Naive B cell (primary cell): ENCODE data around the gene CA7. TPM values are rescaled to one million over a fixed set of nuclear protein-coding genes. Genes with fewer than 3 reads are reported as not detected.

Experiments
- ATAC-seq, 2 donors: fragments of 150-1000 bp; cut with Tn5 transposase; 2 replicates each; pipeline ENCODE4 v1.10.0; 2021; ENCODE audit warnings: low read depth in 2 of 2, mild to moderate bottlenecking in 2 of 2, moderate library complexity in 2 of 2
- DNase-seq: peaks from one replicate; pipeline ENCODE4 v3.0.0; 2022
- H3K27ac Mint-ChIP-seq, 6 donors: one replicate each; pipeline ENCODE4 v1.8.0; 2020 to 2022; ENCODE audit warnings: mild to moderate bottlenecking in 6 of 6, mixed read lengths in 6 of 6, moderate library complexity in 5 of 6, inconsistent platforms in 2 of 6
- H3K27me3 Mint-ChIP-seq, 3 donors: one replicate each; pipeline ENCODE4 v1.8.0; 2021 to 2022; ENCODE audit warnings: mixed read lengths in 3 of 3, mild to moderate bottlenecking in 1 of 3
- H3K36me3 Mint-ChIP-seq, 2 donors: one replicate each; pipeline ENCODE4 v1.8.0; 2020 to 2022; ENCODE audit warnings: mixed read lengths in 2 of 2, inconsistent platforms in 1 of 2, mild to moderate bottlenecking in 1 of 2
- H3K4me1 Mint-ChIP-seq, 3 donors: one replicate each; pipeline ENCODE4 v1.8.0; 2020 to 2022; ENCODE audit warnings: mixed read lengths in 3 of 3, inconsistent platforms in 1 of 3, mild to moderate bottlenecking in 1 of 3, moderate library complexity in 1 of 3
- H3K4me3 Mint-ChIP-seq, 8 donors: one replicate each; pipeline ENCODE4 v1.8.0; 2020 to 2022; ENCODE audit warnings: mild to moderate bottlenecking in 8 of 8, mixed read lengths in 8 of 8, moderate library complexity in 8 of 8, inconsistent platforms in 2 of 8
- H3K9me3 Mint-ChIP-seq, 7 donors: one replicate each; pipeline ENCODE4 v1.8.0; 2020 to 2022; ENCODE audit warnings: mixed read lengths in 7 of 7, mild to moderate bottlenecking in 5 of 7, inconsistent platforms in 2 of 7, moderate library complexity in 1 of 7
- polyA plus RNA-seq, 6 donors: library from polyadenylated mRNA; unstranded; fragments of 300-500 nt; fragmentation: Illumina TruSeq; gene quantifications; one replicate each; pipeline ENCODE4 v1.2.3, GENCODE V29; 2021; ENCODE audit warnings: low read depth in 6 of 6

Gene CA7
- polyA plus RNA-seq, 6 donors from 2014 or later: not detected

- H3K27me3 Mint-ChIP-seq: no peaks in the 10 kb centered on the region
- H3K9me3 Mint-ChIP-seq: no peaks in the 10 kb centered on the region
- H3K4me1 Mint-ChIP-seq: peaks cover 12 to 21% (median 18%) of the 10 kb centered on the region in 3 donors
- ATAC-seq: no peak
- peak overlapping the region in 1 of 8 donors; percentile 91 for H3K4me3 Mint-ChIP-seq
- no peak overlapping the region for H3K27ac Mint-ChIP-seq
- DNase-seq: no peak
- H3K36me3 Mint-ChIP-seq: peaks cover 0 to 7% of the 10 kb centered on the region in 2 donors
Observed at GRCh38 chr16:66882702-66883101, 38.5 kb downstream of the CA7 start.

DNA sequence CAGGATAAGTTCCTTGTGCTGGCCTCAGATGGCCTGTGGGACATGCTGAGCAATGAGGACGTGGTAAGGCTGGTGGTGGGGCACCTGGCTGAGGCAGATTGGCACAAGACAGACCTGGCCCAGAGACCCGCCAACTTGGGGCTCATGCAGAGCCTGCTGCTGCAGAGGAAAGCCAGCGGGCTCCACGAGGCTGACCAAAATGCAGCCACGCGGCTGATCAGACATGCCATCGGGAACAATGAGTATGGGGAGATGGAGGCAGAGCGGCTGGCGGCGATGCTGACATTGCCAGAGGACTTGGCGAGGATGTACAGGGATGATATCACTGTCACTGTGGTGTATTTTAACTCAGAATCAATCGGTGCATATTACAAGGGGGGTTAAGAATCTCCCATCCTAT, 41.3 kb downstream of the CA7 start:
- no peaks in the 10 kb centered on the region for H3K9me3 Mint-ChIP-seq
- no peak overlapping the region for H3K27ac Mint-ChIP-seq
- DNase-seq: no peak
- H3K4me1 Mint-ChIP-seq: peaks cover 7 to 8% (median 7%) of the 10 kb centered on the region in 3 donors
- ATAC-seq: no peak
- H3K4me3 Mint-ChIP-seq: no peak overlapping the region
- peaks cover 0 to 7% of the 10 kb centered on the region in 2 donors for H3K36me3 Mint-ChIP-seq
- no peaks in the 10 kb centered on the region for H3K27me3 Mint-ChIP-seq

GRCh38 chr16:66886321-66886720, 42.1 kb downstream of the CA7 start:
- peaks cover 5 to 8% (median 7%) of the 10 kb centered on the region in 3 donors for H3K4me1 Mint-ChIP-seq
- no peak overlapping the region for H3K27ac Mint-ChIP-seq
- peaks cover 0 to 7% of the 10 kb centered on the region in 2 donors for H3K36me3 Mint-ChIP-seq

DNA sequence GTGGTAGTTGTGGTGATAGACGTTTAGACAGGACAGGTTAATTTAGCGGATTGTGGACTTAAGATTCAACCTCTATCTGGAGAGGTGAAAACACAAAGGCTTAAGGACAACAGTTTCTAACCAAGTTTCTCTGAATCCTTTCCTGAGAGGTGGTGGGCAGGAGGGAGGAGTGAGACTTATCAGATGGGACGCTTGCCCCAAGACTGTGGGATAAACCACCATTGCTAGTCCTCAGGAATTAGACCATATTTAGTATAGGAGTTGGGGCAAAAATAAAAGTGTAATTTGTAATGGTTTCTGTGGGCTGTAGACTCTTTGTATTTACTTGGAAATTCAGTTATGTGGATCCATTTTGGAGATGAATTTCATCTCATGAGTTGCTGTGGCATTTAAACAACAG, 42.7 kb downstream of the CA7 start:
- H3K4me1 Mint-ChIP-seq: peaks cover 3 to 5% (median 5%) of the 10 kb centered on the region in 3 donors
- ATAC-seq (no peak), DNase-seq (no peak)
- no peak overlapping the region for H3K4me3 Mint-ChIP-seq
- H3K27me3 Mint-ChIP-seq: no peaks in the 10 kb centered on the region
- H3K9me3 Mint-ChIP-seq: no peaks in the 10 kb centered on the region
- no peak overlapping the region for H3K27ac Mint-ChIP-seq
- peaks cover 0 to 7% of the 10 kb centered on the region in 2 donors for H3K36me3 Mint-ChIP-seq

More at GRCh38 chr16:66886321-66886720, 42.1 kb downstream of the CA7 start:
- no peak overlapping the region for H3K4me3 Mint-ChIP-seq
- ATAC-seq: no peak
- no peak for DNase-seq
- no peaks in the 10 kb centered on the region for H3K27me3 Mint-ChIP-seq
- no peaks in the 10 kb centered on the region for H3K9me3 Mint-ChIP-seq

DNA sequence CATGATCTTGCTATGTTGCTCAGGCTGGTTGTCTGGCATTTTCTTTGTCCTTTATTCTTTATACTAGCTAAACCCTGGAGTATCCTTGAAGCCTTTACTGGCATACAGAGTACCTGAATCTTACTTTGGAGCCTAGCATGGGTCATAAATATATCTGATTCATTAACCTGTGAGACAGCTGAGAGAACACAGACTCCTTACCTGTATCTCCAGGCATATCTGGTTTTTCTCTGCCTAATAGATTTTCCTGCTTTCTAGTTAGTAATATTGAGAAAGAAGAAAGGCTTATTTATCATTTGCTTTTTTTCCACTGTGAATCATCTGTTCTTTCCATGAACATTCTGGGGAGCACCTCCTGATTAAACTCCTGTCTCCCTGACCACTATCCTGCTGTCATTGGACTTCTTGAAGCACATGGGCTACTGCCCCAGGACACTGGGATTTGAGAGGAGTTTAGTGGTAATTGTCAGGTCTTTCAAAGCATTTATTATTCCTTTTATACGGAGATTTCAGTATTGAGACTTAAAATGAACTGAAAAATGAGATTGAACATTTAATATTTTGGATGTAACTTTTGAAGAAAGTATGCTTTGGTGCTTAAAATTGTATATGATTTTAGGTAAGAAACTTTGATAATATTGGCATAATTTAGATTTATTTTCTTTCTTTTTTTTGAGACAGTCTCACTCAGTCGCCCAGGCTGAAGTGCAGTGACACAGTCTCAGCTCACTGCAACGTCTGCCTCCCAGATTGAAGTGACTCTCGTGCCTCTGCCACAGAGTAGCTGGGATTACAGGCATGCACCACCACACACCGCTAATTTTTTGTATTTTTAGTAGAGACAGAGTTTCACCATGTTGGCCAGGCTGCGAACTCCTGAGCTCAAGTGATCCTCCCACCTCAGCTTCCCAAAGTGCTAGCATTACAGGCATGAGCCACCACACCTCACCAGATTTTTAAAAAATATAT, 44.7 kb downstream of the CA7 start:
- no peaks in the 10 kb centered on the region for H3K9me3 Mint-ChIP-seq
- H3K4me1 Mint-ChIP-seq: peaks cover 0 to 5% (median 4%) of the 10 kb centered on the region in 3 donors
- no peak overlapping the region for H3K27ac Mint-ChIP-seq
- no peaks in the 10 kb centered on the region for H3K27me3 Mint-ChIP-seq
- H3K4me3 Mint-ChIP-seq: no peak overlapping the region
- no peak for ATAC-seq
- DNase-seq: no peak
- H3K36me3 Mint-ChIP-seq: peaks cover 0 to 7% of the 10 kb centered on the region in 2 donors

- Mint-ChIP-seq H3K9me3 (no peaks in the 10 kb centered on the region), H3K27me3 (no peaks in the 10 kb centered on the region), H3K4me3 (no peak overlapping the region), H3K36me3 (peaks cover 0 to 7% of the 10 kb centered on the region in 2 donors), H3K27ac (no peak overlapping the region), H3K4me1 (peaks cover 0 to 8% (median 5%) of the 10 kb centered on the region in 3 donors)
- ATAC-seq (no peak), DNase-seq (no peak)
Observed at GRCh38 chr16:66889622-66890021, 45.4 kb downstream of the CA7 start.

DNA sequence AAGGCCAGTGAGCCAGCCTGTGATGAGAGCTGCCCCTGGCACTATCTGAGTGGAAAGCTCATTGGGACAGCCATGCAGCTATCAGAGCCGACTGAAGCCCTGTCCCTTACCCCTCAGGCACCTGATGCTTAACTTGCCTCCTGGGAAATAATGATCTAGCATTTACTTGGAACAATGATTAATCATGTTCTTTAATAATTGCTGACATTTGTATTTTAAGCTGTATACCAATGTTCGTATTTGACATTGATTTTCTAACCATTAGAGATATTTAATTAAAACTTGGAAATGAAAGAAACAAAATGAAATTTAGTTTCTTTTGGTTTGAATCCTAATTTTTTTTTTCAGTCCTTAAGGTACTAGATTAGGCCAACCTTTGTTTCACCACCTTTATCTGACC, 46.6 kb downstream of the CA7 start:
- Mint-ChIP-seq H3K27ac (no peak overlapping the region), H3K9me3 (no peaks in the 10 kb centered on the region), H3K36me3 (peaks cover 0 to 2% of the 10 kb centered on the region in 2 donors), H3K27me3 (no peaks in the 10 kb centered on the region), H3K4me3 (no peak overlapping the region), H3K4me1 (peaks cover 0 to 12% (median 0%) of the 10 kb centered on the region in 3 donors)
- no peak for DNase-seq
- ATAC-seq: no peak

GRCh38 chr16:66891360-66891759, 47.1 kb downstream of the CA7 start:
- no peak overlapping the region for H3K27ac Mint-ChIP-seq
- H3K36me3 Mint-ChIP-seq: no peaks in the 10 kb centered on the region

DNA sequence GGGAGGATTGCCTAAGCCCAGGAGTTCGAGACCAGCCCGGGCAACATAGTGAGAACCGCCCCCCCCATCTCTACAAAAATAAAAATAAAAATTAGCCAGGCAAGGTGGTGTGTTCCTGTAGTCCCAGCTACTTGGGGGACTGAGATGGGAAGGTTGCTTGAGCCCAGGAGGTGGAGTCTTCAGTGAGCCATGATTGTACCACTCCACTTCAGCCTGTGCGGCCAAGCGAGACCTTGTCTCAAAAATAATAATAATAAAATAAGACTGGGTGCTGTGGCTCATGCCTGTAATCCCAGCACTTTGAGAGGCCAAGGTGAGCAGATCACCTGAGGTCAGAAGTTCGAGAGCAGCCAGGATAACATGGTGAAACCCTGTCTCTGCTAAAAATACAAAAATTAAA, 47.6 kb downstream of the CA7 start:
- Mint-ChIP-seq H3K9me3 (no peaks in the 10 kb centered on the region), H3K4me1 (peaks cover 0 to 15% (median 0%) of the 10 kb centered on the region in 3 donors), H3K4me3 (no peak overlapping the region), H3K36me3 (no peaks in the 10 kb centered on the region), H3K27ac (no peak overlapping the region), H3K27me3 (no peaks in the 10 kb centered on the region)
- ATAC-seq (no peak), DNase-seq (no peak)

More at GRCh38 chr16:66891360-66891759, 47.1 kb downstream of the CA7 start:
- Mint-ChIP-seq H3K4me3 (no peak overlapping the region), H3K27me3 (no peaks in the 10 kb centered on the region), H3K9me3 (no peaks in the 10 kb centered on the region), H3K4me1 (peaks cover 0 to 15% (median 0%) of the 10 kb centered on the region in 3 donors)
- no peak for DNase-seq
- no peak for ATAC-seq

DNA sequence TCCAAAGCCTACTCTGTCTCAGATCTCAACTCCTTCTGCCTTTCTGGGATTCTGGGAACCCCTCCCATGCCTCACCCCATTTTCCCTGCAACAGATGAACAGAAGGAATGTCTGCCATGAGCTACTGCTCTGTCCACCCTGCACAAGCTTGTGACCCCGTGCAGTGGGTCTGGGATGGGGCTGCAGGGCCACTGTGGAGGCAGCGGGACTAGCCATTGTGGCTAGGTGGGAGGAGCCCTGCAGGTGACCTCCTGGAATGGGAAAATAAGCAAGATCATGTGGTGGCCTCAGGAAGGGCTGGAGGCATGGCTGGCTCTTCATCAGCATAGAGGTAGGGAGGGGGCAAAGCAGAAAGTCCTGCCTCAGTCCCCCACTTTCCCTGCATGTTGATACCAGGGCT, 49.8 kb downstream of the CA7 start:
- Mint-ChIP-seq H3K4me3 (peak overlapping the region in 1 of 8 donors; percentile 67), H3K36me3 (no peaks in the 10 kb centered on the region), H3K27ac (no peak overlapping the region), H3K27me3 (peaks cover 0 to 4% (median 0%) of the 10 kb centered on the region in 3 donors), H3K9me3 (no peaks in the 10 kb centered on the region), H3K4me1 (peaks cover 0 to 11% (median 0%) of the 10 kb centered on the region in 3 donors)
- ATAC-seq (no peak), DNase-seq (no peak)

- ATAC-seq: peak; percentile 61 to 83
- Mint-ChIP-seq H3K4me1 (peaks cover 0 to 11% (median 0%) of the 10 kb centered on the region in 3 donors), H3K9me3 (no peaks in the 10 kb centered on the region), H3K27me3 (peaks cover 0 to 5% (median 0%) of the 10 kb centered on the region in 3 donors), H3K36me3 (no peaks in the 10 kb centered on the region), H3K27ac (peak overlapping the region in 3 of 6 donors; percentile 42 to 73 (median 52)), H3K4me3 (no peak overlapping the region)
- peak; percentile 15 for DNase-seq
Observed at GRCh38 chr16:66894948-66895688, 50.9 kb downstream of the CA7 start.

- Mint-ChIP-seq H3K27me3 (peaks cover 0 to 5% (median under 1%) of the 10 kb centered on the region in 3 donors), H3K9me3 (no peaks in the 10 kb centered on the region), H3K36me3 (no peaks in the 10 kb centered on the region), H3K4me1 (peaks cover 0 to 11% (median 0%) of the 10 kb centered on the region in 3 donors), H3K27ac (peak overlapping the region in 3 of 6 donors; percentile 47 to 78 (median 73)), H3K4me3 (no peak overlapping the region)
- ATAC-seq (no peak), DNase-seq (no peak)
Observed at GRCh38 chr16:66895689-66895979, 51.4 kb downstream of the CA7 start.

- no peaks in the 10 kb centered on the region for H3K36me3 Mint-ChIP-seq
- DNase-seq: no peak
- H3K4me3 Mint-ChIP-seq: no peak overlapping the region
- H3K27me3 Mint-ChIP-seq: peaks cover 0 to 5% (median 4%) of the 10 kb centered on the region in 3 donors
- H3K4me1 Mint-ChIP-seq: peaks cover 0 to 11% (median 0%) of the 10 kb centered on the region in 3 donors
- ATAC-seq: no peak
- no peaks in the 10 kb centered on the region for H3K9me3 Mint-ChIP-seq
- peak overlapping the region in 1 of 6 donors; percentile 78 for H3K27ac Mint-ChIP-seq
Observed at GRCh38 chr16:66895999-66896398, 51.8 kb downstream of the CA7 start.
